Measurements from ENCODE around the gene ADGRL3. TPM values are rescaled to one million over a fixed set of nuclear protein-coding genes. Genes with fewer than 3 reads are reported as not detected.

The ADGRL3 gene
- total and polyA plus RNA-seq, 4 donors = 0.39 to 59.9 (median 2.9) TPM

GRCh38 chr4:61374447-61374891, 174.3 kb downstream of the ADGRL3 start:
- H3K9me3 ChIP-seq (ENCODE audit: control insufficient read depth in 4 of 4, insufficient read depth in 3 of 4, low read length in 3 of 4) = peaks cover 0 to 3% (median 0%) of the 10 kb centered on the region in 4 donors
- H3K27me3 ChIP-seq (ENCODE audit: control insufficient read depth in 3 of 3, insufficient read depth in 3 of 3, low read length in 2 of 3) = no peaks in the 10 kb centered on the region
- ATAC-seq (ENCODE audit: insufficient read depth, low FRiP score) (no peak), DNase-seq (peak; percentile 71 to 90 (median 87))
- no peaks in the 10 kb centered on the region for H3K36me3 ChIP-seq (ENCODE audit: control insufficient read depth in 4 of 4, insufficient read depth in 4 of 4, low read length in 4 of 4)
- no peak overlapping the region for H3K27ac ChIP-seq (ENCODE audit: low read depth in 1 of 2, low read length in 1 of 2)
- no peak overlapping the region for H3K4me3 ChIP-seq
- peaks cover 0 to 14% (median 0%) of the 10 kb centered on the region in 5 donors for H3K4me1 ChIP-seq (ENCODE audit: control insufficient read depth in 5 of 5, insufficient read depth in 5 of 5, low read length in 5 of 5)
- H3K9ac ChIP-seq (ENCODE audit: insufficient read depth in 1 of 2, low read length in 2 of 2) = peak overlapping the region in 1 of 2 donors; percentile 23
- WGBS, 2 donors = 71 to 87% methylated on average over 1 of the region's 1 CpG
- no peak for TF ChIP-seq CTCF (IDR thresholded peaks at IDR 0.05; ENCODE audit: control extremely low read depth, extremely low read depth)

- Histone ChIP-seq H3K9me3 (ENCODE audit: control insufficient read depth in 4 of 4, insufficient read depth in 3 of 4, low read length in 3 of 4) (peaks cover 0 to 3% (median 0%) of the 10 kb centered on the region in 4 donors), H3K4me3 (no peak overlapping the region), H3K27ac (ENCODE audit: low read depth in 1 of 2, low read length in 1 of 2) (no peak overlapping the region), H3K36me3 (ENCODE audit: control insufficient read depth in 4 of 4, insufficient read depth in 4 of 4, low read length in 4 of 4) (no peaks in the 10 kb centered on the region), H3K27me3 (ENCODE audit: control insufficient read depth in 3 of 3, insufficient read depth in 3 of 3, low read length in 2 of 3) (no peaks in the 10 kb centered on the region), H3K9ac (ENCODE audit: insufficient read depth in 1 of 2, low read length in 2 of 2) (no peak overlapping the region), H3K4me1 (ENCODE audit: control insufficient read depth in 5 of 5, insufficient read depth in 5 of 5, low read length in 5 of 5) (peaks cover 0 to 14% (median 0%) of the 10 kb centered on the region in 5 donors)
- TF ChIP-seq CTCF (IDR thresholded peaks at IDR 0.05; ENCODE audit: control extremely low read depth, extremely low read depth) = no peak
- WGBS, 2 donors = 58 to 81% methylated on average over 2 of the region's 2 CpGs
- no peak for DNase-seq
- no peak for ATAC-seq (ENCODE audit: insufficient read depth, low FRiP score)
Observed at GRCh38 chr4:61375301-61375700, 175.2 kb downstream of the ADGRL3 start.

- Histone ChIP-seq H3K27ac (ENCODE audit: low read depth in 1 of 2, low read length in 1 of 2) (no peak overlapping the region), H3K36me3 (ENCODE audit: control insufficient read depth in 4 of 4, insufficient read depth in 4 of 4, low read length in 4 of 4) (no peaks in the 10 kb centered on the region), H3K4me1 (ENCODE audit: control insufficient read depth in 5 of 5, insufficient read depth in 5 of 5, low read length in 5 of 5) (peaks cover 0 to 14% (median 0%) of the 10 kb centered on the region in 5 donors), H3K27me3 (ENCODE audit: control insufficient read depth in 3 of 3, insufficient read depth in 3 of 3, low read length in 2 of 3) (no peaks in the 10 kb centered on the region), H3K4me3 (no peak overlapping the region), H3K9ac (ENCODE audit: insufficient read depth in 1 of 2, low read length in 2 of 2) (no peak overlapping the region), H3K9me3 (ENCODE audit: control insufficient read depth in 4 of 4, insufficient read depth in 3 of 4, low read length in 3 of 4) (peaks cover 0 to 3% (median 0%) of the 10 kb centered on the region in 4 donors)
- TF ChIP-seq CTCF (IDR thresholded peaks at IDR 0.05; ENCODE audit: control extremely low read depth, extremely low read depth) = no peak
- ATAC-seq (ENCODE audit: insufficient read depth, low FRiP score) (no peak), DNase-seq (peak in 2 of 3 donors; percentile 13 to 42)
- WGBS, 2 donors = 57 to 70% methylated on average over 3 of the region's 3 CpGs
Observed at GRCh38 chr4:61376301-61376700, 176.2 kb downstream of the ADGRL3 start.

GRCh38 chr4:61379406-61379805, 179.3 kb downstream of the ADGRL3 start:
- ATAC-seq (ENCODE audit: insufficient read depth, low FRiP score) (no peak), DNase-seq (no peak)
- peaks cover 0 to 6% (median 0%) of the 10 kb centered on the region in 5 donors for H3K4me1 ChIP-seq (ENCODE audit: control insufficient read depth in 5 of 5, insufficient read depth in 5 of 5, low read length in 5 of 5)
- H3K27me3 ChIP-seq (ENCODE audit: control insufficient read depth in 3 of 3, insufficient read depth in 3 of 3, low read length in 2 of 3) = no peaks in the 10 kb centered on the region
- TF ChIP-seq CTCF (IDR thresholded peaks at IDR 0.05; ENCODE audit: control extremely low read depth, extremely low read depth) = no peak
- H3K36me3 ChIP-seq (ENCODE audit: control insufficient read depth in 4 of 4, insufficient read depth in 4 of 4, low read length in 4 of 4) = no peaks in the 10 kb centered on the region
- H3K9me3 ChIP-seq (ENCODE audit: control insufficient read depth in 4 of 4, insufficient read depth in 3 of 4, low read length in 3 of 4) = peaks cover 0 to 3% (median 0%) of the 10 kb centered on the region in 4 donors
- H3K27ac ChIP-seq (ENCODE audit: low read depth in 1 of 2, low read length in 1 of 2) = no peak overlapping the region
- H3K9ac ChIP-seq (ENCODE audit: insufficient read depth in 1 of 2, low read length in 2 of 2) = no peak overlapping the region
- H3K4me3 ChIP-seq = no peak overlapping the region
- WGBS, 2 donors = 77 to 81% methylated on average over 1 of the region's 1 CpG
